HG03432 (cell line): ENCODE results near the gene ANXA11.
A peak's percentile ranks its signal among the peaks of the same experiment; 100 is the strongest.
"Not testable (repeated sequence)": the region's sequence is repeated elsewhere in the genome, so short reads cannot be mapped to it uniquely, and the experiment has no call there.

Source experiments
- ATAC-seq: cut with Tn5 transposase; IDR thresholded peaks from one replicate; pipeline ENCODE4 v1.9.1; 2021; ENCODE audit warnings: mild to moderate bottlenecking, moderate library complexity; ENCODE audit not compliant: unreplicated experiment

ANXA11 gene

DNA sequence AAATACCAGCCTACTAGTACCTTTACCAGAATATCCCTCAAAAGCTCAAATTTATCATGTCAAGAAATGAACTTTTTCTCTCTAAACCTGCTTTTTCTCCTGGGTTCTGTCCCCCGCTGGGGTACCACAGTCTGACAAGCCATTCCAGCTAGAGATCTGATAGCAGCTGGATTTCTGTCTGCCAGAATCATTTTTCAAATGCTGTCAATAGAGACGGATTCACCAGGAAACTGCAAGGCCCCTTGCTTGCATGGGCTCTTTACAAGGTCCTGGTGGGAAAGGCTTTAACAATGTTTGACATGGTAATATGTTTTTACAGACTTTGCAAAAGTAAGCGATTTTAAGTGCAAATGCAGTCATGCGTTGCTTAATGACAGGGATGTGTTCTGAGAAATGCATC is 4.9 kb upstream of the ANXA11 start:
- ATAC-seq = no peak

DNA sequence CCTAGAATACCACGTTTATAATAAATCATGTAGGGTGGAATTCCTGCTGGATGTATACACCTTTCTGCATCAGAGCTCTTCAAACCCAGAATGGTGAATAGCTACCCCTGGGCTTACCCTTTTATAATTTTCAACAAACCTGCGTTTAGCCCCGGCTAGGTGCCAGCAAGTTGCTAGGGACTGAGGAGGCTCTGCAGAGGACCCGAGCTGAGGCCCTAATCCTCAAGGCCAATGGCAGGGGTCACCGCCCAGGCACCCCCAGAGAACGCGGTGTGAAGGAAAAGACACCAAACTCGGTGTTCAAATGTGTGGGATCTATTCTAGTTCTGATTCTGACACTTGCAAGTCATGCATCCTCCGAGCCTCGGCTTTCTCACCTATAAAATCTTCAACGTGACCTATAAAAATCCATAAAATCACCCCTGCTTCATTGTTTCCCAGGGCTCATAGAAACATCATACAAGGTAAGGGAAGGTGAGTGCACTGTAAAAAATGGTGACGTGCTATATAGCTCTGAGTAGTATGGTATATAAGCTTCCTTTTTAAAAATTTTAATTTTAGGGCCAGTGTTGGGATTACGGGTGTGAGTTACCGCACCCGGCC is 2.5 kb upstream of the ANXA11 start:
- ATAC-seq = no peak

DNA sequence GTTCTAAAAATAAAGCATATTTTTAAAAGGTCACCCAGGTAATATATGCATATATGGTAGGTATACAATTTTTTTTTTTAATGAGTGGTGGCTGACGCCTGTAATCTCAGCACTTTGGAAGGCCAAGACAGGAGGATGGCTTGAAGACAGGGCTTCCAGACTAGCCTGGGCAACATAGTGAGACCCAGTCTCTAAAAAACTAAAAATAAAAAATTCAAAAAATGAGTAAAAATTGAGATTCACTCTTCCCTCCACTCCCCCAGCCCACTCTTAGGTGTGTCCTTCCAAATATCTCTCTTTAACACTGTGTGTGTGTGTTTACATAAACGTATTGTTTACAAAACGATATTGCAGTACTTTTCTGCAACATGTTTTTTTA is 929 bp upstream of the ANXA11 start:
- no peak for ATAC-seq

DNA sequence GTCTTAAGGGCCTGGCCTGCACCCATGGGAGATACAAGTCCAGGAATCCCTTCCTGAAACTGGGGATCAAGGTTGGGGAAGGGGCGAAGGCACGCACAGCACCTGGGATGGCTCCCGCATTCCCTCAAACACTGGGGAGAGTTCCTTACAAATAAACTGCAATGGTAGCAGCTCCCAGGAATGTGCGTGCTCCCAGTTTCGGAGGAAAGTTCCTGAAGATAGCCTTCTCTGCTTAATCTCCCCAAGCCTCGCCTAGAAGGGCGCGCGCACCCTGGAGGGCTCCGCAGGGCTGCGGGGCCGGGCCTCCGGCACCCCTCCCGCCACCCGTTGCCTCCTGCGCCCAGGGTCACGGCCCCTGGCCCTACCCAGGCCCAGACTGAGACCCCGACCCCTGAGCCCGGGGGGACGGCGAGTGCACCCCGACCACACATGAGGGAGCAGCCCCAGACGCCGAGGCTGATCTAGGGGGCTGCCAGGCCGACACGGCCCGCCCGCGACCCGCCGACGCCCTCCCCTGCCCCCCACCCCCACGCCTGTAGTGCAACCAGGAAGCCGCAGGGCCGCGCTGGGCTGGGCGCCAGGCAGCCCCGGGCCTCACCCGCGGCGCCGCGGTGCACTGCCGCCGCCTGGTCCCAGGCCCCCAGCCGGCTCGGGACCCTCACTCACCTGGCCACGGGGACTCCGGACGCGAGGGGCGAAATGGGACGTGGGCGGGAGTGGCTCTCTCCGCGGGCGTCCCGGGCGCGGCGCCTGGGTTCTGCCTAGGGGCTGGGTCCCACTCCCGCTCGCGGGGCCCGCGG is 460 bp downstream of the ANXA11 start:
- ATAC-seq = peak; percentile 44

DNA sequence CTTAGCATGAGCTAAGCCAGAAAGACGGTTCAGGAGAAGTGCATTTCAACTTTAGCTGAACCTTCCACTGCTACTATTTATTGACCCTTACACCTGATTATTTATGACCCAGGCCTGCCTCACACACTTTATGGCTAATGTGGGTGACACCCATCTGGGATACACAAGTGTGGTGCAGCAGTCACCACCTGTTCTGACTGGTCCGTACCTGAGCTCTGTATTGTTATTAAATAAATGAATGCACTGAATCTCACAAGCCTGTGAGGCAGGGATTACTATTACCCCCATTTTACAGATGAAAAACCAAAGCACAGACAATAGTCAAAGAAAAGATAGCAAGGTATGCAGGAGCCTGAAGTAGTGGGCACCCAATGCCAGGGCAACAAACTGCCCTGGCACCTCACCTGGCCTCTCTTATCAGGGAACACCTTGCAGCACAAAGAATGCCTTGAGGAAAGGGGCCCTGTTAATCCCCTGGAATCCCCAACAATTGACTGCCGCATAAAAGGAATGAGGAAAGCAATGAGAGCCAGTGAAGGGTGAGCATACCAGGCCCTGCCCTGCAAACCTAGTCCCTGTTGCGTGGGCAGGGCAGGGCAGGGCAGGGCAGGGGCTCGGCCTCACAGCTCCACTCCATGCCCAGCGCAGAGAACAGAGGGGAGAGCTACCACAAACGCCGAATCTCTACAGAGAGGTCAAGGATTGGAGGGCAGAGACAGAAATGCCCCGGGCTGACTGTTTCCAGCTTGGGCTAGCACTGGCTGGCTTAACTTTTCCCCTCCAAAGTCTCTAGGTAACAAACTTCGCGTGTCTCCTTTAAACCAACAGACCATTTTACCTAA is 1.3 kb downstream of the ANXA11 start:
- no peak for ATAC-seq

DNA sequence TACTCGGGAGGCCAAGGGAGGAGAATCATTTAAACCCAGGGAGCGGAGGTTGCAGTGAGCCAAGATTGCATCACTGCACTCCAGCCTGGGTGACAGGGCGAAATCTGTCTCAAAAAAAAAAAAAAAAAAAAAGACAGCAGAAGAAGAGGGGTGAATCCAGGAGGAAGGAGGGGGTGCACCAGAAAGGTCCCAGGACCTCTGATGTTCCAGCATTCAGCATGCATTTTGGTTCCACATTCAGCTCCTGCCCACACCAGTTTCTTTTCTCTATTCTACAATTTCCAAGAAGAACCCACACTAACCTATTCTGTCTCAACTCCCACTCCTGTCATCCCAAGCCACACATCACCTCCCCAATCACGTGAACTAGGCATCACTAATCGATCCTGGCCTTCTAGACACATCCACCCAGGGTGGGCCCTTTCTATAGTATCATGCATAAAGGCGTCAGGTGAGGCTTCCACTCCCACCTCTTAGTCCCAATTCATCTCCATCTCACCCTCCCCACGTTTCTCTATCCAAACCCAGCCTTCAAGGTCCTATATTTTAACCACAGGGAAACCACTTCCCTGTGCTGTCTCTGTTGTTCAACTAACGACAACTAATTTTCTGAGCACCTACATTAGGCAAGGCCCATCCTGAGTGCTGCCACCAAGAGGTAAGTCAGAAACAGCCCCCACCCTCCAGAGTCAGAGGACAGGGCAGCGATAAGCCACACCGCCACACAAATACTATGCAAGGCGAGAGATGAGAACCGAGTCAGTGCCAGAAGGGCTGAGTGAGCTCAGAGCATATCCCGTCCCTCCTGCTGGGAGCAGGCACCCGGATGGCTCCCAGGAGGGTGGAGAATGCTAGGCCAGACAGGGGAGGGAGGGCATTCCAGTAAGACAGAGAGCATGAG is 2.2 kb downstream of the ANXA11 start:
- ATAC-seq = peak; percentile 61

DNA sequence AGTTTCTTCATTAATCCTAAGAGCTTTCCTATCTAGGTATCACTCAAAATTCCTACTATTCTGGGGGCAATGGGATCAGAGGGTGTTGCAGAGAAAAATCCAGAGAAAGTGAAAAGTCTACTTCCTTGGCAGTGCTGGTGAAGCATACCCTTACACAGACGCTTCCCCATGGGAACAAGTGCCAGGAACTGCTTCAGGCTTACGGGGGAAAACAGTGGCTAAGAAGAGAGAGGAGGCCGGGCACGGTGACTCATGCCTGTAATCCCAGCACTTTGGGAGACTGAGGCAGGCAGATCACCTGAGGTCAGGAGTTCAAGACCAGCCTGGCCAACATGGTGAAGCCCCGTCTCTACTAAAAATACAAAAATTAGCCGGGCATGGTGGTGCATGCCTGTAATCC is 2.8 kb downstream of the ANXA11 start:
- not testable (repeated sequence) for ATAC-seq

DNA sequence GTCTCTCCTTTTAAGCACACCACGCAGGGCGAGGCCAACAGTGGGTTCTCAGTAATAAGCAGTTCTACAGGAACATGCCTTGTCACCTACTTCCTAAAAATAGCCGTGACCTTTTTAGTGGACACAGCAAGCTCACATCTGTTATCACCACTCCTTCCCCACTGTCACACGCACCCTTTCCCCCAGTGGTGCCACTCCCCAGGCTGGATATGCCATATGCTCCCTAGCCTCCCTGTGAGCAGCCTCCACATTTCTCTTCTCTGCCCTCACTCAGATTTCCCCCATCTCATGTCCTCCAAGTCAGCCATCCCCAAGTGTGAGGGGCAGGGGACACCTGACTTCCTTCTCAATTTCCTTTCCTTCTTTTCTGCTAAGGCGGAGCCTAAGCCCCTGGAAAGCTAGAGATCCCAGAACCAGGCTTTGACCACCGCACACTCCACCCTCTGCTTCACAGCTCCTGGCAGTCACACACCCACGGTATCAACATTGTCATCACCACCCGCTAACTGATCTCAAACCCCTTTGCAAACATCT is 3.7 kb downstream of the ANXA11 start:
- no peak for ATAC-seq

DNA sequence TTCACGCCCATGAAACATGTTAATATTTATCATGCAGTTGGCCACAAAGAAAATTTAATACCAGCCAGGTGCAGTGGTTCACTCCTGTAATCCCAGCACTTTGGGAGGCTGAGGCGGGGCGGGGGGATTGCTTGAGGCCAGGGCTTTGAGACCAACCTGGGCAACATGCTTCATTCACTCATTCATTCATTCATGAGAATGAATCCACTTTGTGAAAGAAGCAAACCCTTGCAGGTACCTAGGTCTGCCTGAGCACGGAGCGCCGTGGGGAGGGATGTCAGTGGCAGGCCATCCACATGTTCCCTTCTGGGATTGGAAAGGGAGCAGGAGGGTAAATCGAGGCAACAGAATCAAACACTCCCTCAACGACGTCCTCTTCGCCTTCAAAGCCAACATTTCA is 4.7 kb downstream of the ANXA11 start:
- no peak for ATAC-seq

DNA sequence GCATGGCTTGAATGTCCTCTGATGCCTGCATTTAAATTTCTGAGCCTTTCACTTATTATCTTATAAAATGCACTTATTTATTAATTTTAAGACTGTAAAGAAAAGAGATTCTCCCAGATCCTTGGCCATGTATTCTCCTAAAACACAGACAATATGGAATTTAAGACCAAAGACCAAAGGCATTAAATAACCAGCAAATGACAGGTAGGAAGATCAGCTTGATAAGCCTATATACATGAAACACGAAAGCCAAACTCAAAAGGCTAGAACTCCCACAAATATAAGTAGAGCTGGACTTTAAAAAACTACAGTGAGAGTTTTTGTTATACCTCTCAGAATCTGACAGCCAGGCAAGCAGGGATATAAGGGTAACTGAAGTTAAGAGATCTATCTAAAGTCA is 5.1 kb downstream of the ANXA11 start:
- ATAC-seq = no peak

DNA sequence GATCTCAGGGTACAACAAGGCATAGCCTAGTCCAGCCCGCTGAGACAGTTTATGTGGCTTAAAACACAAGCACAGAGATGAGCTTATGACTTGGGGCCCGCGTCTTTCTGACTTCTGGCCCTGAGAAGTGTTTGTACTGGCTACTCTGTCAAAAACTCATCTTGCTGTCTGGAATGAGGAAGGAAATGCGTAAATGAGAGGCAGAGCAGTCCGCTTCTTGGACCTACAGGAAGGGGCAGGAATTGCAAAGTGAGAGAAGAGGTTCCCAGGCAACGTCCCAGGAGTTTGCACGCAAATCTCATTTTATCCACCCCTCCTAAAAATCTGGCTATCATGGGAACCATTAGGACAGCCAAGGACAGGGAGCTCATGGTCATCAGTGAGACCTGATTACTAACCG is 5.5 kb downstream of the ANXA11 start:
- no peak for ATAC-seq

DNA sequence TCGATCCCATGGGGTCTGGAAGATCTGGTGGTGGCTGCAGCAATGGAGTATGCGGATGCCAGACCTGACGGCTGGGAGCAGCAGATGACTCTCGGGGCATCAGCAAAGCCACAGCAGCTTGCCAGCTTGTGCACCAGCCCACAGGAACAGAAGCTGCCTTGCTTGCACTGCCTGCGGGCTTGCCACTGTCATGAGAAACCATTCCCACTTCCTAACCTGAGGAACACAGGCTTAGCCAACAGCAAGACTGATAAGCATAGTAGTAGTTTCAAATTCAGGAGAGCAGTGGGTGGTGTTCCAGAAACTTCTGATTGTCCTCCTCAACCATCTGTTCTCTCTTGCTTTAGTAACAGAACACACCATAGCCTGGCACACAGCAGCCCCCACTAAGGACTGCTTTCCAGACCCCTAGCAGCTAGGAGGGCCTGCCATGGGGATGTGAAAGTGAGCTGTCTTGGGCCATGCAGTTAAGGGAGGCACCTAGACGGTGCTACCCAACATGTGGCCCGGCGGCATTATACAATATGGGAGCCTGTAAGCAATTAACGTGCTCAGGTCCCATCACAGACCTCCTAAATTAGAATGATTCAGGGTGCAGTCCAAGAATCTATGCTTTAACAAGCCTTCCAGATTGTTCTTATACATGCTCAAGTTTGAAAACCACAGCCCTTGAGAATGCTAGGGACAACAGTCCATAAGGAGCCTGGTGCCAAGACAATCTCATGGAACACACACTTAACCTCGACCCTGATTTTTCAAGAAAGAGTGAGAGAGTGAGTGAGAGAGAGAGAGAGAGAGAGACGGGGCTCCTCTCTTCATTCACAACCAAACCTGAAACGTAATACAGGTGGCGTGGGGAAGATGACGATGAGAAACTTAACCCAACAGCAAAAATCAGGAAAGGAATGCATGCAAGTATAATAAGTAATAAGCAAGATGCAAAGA is 7.1 kb downstream of the ANXA11 start:
- no peak for ATAC-seq

DNA sequence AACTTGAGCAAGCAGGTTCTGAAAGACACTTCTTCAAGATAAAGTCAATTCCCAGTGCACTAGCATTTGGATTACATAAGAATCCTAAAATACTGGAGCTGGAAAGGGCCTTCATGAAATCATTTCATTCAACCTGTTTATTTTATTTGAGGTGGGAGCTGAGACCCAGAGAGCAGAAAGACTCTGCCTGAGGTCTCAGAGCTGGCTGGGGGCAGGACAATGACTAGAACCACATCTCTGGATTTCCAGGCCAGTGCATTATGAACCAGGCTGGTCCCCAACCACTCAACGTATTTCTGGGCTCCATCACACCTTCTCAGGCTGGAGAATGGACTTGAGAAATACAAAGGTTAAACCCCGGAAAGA is 8.4 kb downstream of the ANXA11 start:
- ATAC-seq = peak; percentile 7

DNA sequence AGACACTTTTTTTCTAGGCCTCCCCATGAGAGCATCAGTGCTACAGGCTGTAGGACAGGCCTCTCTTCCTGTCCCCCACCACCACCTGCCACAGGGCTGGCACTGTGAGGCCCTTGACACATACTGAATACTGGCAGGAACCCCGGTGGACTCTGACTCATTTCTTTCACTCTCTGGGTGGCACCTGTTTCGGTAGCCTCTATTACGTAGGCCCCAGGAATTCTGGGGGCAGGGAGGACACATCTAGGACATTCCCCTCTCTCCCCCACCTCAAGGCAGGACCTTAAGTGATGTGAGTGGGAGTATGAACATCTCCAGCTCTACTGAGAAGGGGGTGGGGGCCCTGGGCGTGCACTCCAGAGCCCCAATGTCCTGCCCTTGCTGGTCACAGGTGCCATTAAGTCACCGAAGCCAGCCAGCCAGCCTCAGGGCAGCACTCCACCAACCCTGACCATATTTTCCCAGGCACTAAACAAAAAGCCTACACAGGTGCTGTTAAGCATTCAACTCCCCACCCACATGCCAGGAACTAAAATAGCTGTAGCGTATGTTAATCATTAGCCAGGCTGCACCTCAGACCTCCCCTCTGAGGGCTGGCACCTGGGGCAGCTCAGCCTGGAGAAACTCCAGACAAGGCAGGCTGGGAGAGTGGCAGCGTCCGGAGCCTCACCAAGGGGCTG is 8.9 kb downstream of the ANXA11 start:
- peak; percentile 88 for ATAC-seq

DNA sequence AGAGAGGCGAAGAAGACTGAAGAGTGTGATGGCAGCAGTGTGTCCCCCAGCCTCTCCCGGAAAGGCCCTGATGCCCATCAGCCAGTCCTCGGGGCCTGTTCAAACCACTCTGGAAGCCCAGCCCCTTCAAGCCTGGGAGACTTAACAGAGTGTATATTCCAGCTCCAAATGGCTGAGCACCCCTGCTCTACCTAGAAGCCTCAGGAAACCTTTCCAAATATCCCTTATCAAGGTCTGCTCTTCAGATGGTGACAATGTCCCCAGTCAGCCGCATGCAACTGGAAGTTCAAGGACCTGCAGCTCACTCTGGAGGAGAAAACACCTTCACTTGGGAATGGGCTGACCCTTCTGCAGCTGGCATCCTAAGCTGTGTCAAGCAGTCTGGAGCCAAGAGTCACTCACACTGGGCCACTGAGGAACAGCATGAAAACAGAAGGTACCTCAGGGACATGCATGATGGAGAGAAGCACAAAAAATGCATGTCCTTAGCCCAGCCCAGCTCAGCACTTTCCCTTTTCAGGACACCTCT is 10.2 kb downstream of the ANXA11 start:
- ATAC-seq = no peak

DNA sequence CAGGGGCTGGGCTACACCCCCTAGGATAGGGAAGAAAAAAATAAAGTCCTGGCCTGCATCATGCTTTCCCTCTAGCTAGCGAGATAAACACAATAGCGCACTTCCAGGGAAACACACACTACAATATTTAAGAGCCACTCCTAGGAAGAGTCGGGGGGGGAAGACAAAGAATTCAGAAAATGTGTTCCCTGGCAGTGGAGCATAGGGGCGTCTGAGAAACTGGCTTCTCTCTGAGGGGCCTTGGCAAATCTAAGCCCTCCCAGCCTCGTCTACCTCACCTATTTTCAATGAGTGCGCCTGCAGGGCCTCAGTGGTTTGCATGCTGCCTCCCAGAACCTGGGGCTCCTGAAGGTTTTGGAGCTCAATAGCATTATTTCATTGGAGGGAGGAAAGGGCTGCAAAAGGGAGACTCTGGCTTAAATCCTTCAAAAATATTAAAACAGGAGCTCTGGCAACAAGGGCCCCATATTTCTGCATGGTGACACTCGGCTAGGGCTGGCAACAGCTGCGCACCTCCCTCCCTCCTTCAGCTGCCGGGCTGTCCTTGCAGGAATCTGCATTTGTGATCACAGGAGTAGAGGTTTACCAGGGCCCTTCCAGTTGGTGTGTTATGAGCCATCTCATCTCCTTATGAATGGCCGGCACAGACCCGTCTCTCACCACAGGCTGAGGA is 10.8 kb downstream of the ANXA11 start:
- no peak for ATAC-seq

DNA sequence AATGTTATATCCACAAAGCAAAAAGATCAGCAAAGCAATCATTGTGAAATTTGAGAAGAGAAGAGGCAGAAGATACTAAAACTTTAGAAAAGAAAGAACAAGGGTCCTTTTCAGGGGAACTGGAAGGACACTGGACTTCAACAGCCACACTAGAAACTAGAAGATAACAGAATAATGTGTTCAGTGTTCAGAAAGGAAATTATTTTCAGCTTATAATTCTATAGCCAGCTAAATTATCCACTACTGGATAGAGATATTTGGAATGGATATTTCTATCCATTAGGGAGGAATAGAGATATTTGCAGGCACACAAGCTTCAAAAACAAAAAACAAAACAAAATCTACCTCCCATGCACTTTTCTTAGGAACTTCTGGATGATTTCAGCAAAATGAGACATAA is 12.8 kb downstream of the ANXA11 start:
- no peak for ATAC-seq

DNA sequence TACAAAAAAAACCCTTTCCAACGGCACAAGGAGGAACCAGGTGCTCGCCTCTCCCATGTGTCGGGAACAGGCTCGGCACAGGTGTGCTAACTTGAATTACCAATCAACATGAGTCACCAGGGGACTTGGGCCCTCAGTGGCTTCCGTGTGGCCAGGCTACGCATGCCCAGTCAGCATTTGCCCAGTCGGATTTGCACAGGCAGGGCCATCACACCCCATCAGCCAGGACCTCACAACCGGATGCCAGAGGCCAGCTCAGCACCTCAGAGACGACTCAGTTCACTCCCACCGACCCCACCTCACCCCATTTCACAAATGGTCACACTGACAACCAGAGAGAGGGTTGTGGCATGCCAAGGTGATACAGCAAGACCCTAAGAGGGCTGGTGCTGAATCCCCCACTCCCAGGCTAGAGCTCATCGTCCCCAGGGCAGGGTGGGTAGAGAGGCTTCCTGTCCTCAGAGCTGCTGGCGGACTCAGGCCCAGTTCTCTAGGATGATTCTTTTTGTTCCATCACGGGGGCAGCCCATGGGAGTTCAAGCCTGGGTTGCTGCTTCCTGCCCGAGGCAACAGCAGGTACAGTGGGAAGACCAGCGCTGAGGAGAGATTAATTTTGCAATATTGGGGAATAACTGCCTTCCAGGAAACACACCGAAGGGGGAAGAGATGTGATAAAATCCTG is 13.6 kb downstream of the ANXA11 start:
- ATAC-seq = no peak
